Naive thymus-derived CD4-positive, alpha-beta T cell (primary cell): ENCODE data around the gene FOXC2. TPM values are rescaled to one million over a fixed set of nuclear protein-coding genes. Genes with fewer than 3 reads are reported as not detected.

Experiments
- ATAC-seq: fragments of 150-1000 bp; cut with Tn5 transposase; 2 replicates; pipeline ENCODE4 v1.10.0; 2021; ENCODE audit warnings: mild to moderate bottlenecking, moderate library complexity
- CTCF ChIA-PET: fragments of 350-600 bp; sonication (Branson Sonifier 250); formaldehyde crosslinking; loops from one replicate; lab custom pipeline; 2021; ENCODE audit warnings: antibody characterized with exemption; lab: Charles Lee
- POLR2A ChIA-PET: fragments of 350-600 bp; sonication (Branson Sonifier 250); formaldehyde crosslinking; loops from one replicate; lab custom pipeline; 2021; ENCODE audit warnings: antibody characterized with exemption, inconsistent platforms; lab: Charles Lee
- DNase-seq, 9 donors: peaks; one replicate each; pipeline versions ENCODE4 v3.0.0 to v3.0.0-alpha.2; 2020 to 2022; ENCODE audit warnings: mixed read lengths in 1 of 9
- H3K27ac ChIP-seq: one replicate; pipeline ENCODE4 v1.7.0; 2013; ENCODE audit warnings: mild to moderate bottlenecking, low read depth, low read length, moderate library complexity
- H3K27me3 ChIP-seq, 2 donors: one replicate each; pipeline ENCODE4 v1.7.0; 2013; ENCODE audit warnings: low read length in 2 of 2, mild to moderate bottlenecking in 2 of 2, moderate library complexity in 2 of 2; ENCODE audit not compliant: control insufficient read depth in 2 of 2, insufficient read depth in 2 of 2
- H3K36me3 ChIP-seq, 3 experiments: 1 replicate in 2 of 3; 2 replicates in 1 of 3; pipeline ENCODE4 v1.7.0; 2013; ENCODE audit warnings: low read length in 3 of 3, mild to moderate bottlenecking in 3 of 3, moderate library complexity in 1 of 3; ENCODE audit not compliant: insufficient read depth in 3 of 3, control insufficient read depth in 2 of 3
- H3K4me1 ChIP-seq, 2 donors: one replicate each; pipeline ENCODE4 v1.7.0; 2013; ENCODE audit warnings: low read length in 2 of 2, mild to moderate bottlenecking in 2 of 2, moderate library complexity in 1 of 2; ENCODE audit not compliant: control insufficient read depth in 2 of 2, insufficient read depth in 2 of 2
- H3K4me3 ChIP-seq: 2 replicates; pipeline ENCODE4 v1.7.0; 2013; ENCODE audit warnings: mild to moderate bottlenecking, low read length
- H3K9me3 ChIP-seq, 3 experiments: 1 replicate in 2 of 3; 2 replicates in 1 of 3; pipeline ENCODE4 v1.7.0; 2013; ENCODE audit warnings: low read length in 3 of 3; ENCODE audit not compliant: control insufficient read depth in 2 of 3
- H3K27ac Mint-ChIP-seq, 9 donors: one replicate each; pipeline ENCODE4 v1.8.0; 2020 to 2022; ENCODE audit warnings: mixed read lengths in 9 of 9, mild to moderate bottlenecking in 8 of 9, moderate library complexity in 5 of 9, inconsistent platforms in 2 of 9
- H3K27me3 Mint-ChIP-seq, 5 donors: one replicate each; pipeline ENCODE4 v1.8.0; 2021 to 2022; ENCODE audit warnings: mixed read lengths in 5 of 5, mild to moderate bottlenecking in 1 of 5
- H3K36me3 Mint-ChIP-seq, 5 donors: one replicate each; pipeline ENCODE4 v1.8.0; 2020 to 2022; ENCODE audit warnings: mixed read lengths in 5 of 5, mild to moderate bottlenecking in 3 of 5, inconsistent platforms in 1 of 5
- H3K4me1 Mint-ChIP-seq, 7 donors: one replicate each; pipeline ENCODE4 v1.8.0; 2020 to 2022; ENCODE audit warnings: mixed read lengths in 7 of 7, mild to moderate bottlenecking in 3 of 7, inconsistent platforms in 1 of 7
- H3K4me3 Mint-ChIP-seq, 10 donors: one replicate each; pipeline ENCODE4 v1.8.0; 2020 to 2022; ENCODE audit warnings: mild to moderate bottlenecking in 10 of 10, mixed read lengths in 10 of 10, moderate library complexity in 6 of 10, inconsistent platforms in 2 of 10
- H3K9me3 Mint-ChIP-seq, 11 donors: one replicate each; pipeline ENCODE4 v1.8.0; 2020 to 2022; ENCODE audit warnings: mixed read lengths in 11 of 11, mild to moderate bottlenecking in 4 of 11, inconsistent platforms in 1 of 11, moderate library complexity in 1 of 11
- intact Hi-C, 2 donors: fragments of 100-400 bp; cut with micrococcal nuclease; formaldehyde crosslinking; loops; one replicate each; pipeline ENCODE4 v1.15.1; 2023
- polyA plus RNA-seq, 2 donors: library from polyadenylated mRNA; unstranded; fragments of 300-500 nt; fragmentation: Illumina TruSeq; gene quantifications; one replicate each; pipeline ENCODE4 v1.2.3, GENCODE V29; 2021
- total RNA-seq, 6 experiments: library from RNA in 5 of 6; stranded (reverse) in 5 of 6; gene quantifications; 1 replicate in 5 of 6; 2 replicates in 1 of 6; pipeline ENCODE4 v1.2.3 and lab custom pipeline; 2021 to 2026

The FOXC2 gene
- total RNA-seq (not detected), polyA plus RNA-seq (not detected), total RNA-seq (lab: John Stamatoyannopoulos, UW) (not detected)

DNA sequence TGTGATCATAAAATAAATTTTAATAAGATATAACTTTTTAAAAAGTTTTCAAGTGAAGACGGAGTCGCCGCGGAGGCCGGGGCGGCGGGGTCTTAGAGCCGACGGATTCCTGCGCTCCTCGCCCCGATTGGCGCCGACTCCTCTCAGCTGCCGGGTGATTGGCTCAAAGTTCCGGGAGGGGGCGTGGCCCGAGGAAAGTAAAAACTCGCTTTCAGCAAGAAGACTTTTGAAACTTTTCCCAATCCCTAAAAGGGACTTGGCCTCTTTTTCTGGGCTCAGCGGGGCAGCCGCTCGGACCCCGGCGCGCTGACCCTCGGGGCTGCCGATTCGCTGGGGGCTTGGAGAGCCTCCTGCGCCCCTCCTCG lies at the start of gene FOXC2:
TSS of gene FOXC2 (plus strand) at position 229 of the 365 bp plus-strand sequence. CDS start 507 bp downstream, outside the sequence.
- H3K4me3 ChIP-seq = no peak within 1 kb of the TSS
- H3K27ac ChIP-seq = no peak within 1 kb of the TSS
- Mint-ChIP-seq H3K9me3 (no peaks in the 10 kb centered on the region), H3K27ac (peak within 1 kb of the TSS in 1 of 9 donors; percentile 29), H3K4me1 (peaks cover 10 to 43% (median 17%) of the 10 kb centered on the region in 7 donors), H3K36me3 (no peaks in the 10 kb centered on the region), H3K27me3 (peaks cover 59 to 70% (median 67%) of the 10 kb centered on the region in 5 donors), H3K4me3 (peak within 1 kb of the TSS in 9 of 10 donors; percentile 32 to 74 (median 53))
- H3K27me3 ChIP-seq = peaks cover 14 to 26% of the 10 kb centered on the region in 2 donors
- DNase-seq (peak in 7 of 9 donors; percentile 25 to 45 (median 35)), ATAC-seq (no peak)
- H3K4me1 ChIP-seq = peaks cover 8 to 12% of the 10 kb centered on the region in 2 donors
- ChIA-PET POLR2A (no interaction called here), CTCF (no interaction called here)
- intact Hi-C loops = loop anchor here in 1 of 2 donors (5.0 to 10.0 kb wide), 3 partner anchors 59 to 1198 kb away; partner anchors contain the start of genes FBXO31 and KLHDC4
- no peaks in the 10 kb centered on the region for H3K9me3 ChIP-seq
- H3K36me3 ChIP-seq = no peaks in the 10 kb centered on the region

DNA sequence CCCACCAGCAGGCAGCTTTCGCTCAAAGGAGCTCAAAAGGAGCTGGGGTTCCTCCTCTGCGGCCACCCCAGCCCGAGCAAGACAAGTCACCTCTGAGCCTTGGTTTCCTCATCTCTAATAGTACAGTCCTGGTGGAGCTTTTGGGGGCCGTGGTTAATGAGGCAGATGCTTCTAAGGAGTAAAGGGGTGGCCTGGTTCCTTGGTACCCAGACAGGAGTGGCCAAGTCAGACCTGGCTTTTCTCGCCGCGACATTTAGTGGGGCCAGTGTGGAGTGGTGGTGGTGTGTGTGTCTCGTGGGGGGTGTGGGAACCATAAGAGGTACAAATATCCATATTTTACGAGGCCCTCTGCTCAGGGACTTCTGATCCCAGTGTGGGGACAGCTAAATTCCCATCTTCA lies 49.6 kb upstream of the FOXC2 start:
- DNase-seq (no peak), ATAC-seq (no peak)
- no peak overlapping the region for H3K4me3 Mint-ChIP-seq
- H3K9me3 Mint-ChIP-seq = peaks cover 0 to 1% (median 0%) of the 10 kb centered on the region in 11 donors
- H3K27ac ChIP-seq = no peak overlapping the region
- intact Hi-C loops = no loop called here
- no peak overlapping the region for H3K4me3 ChIP-seq
- peaks cover 0 to 3% of the 10 kb centered on the region in 2 donors for H3K4me1 ChIP-seq
- no peaks in the 10 kb centered on the region for H3K9me3 ChIP-seq
- peaks cover 0 to 4% (median 0%) of the 10 kb centered on the region in 5 donors for H3K36me3 Mint-ChIP-seq
- peaks cover 54 to 75% (median 68%) of the 10 kb centered on the region in 5 donors for H3K27me3 Mint-ChIP-seq
- H3K4me1 Mint-ChIP-seq = peaks cover 0 to 13% (median 8%) of the 10 kb centered on the region in 7 donors
- CTCF ChIA-PET = interaction anchor here (1.0 kb wide), 1 partner anchor 174 kb away, joined by 4 read pairs; no protein-coding TSS in a partner anchor
- H3K27me3 ChIP-seq = peaks cover 0 to 19% of the 10 kb centered on the region in 2 donors
- H3K27ac Mint-ChIP-seq = no peak overlapping the region
- POLR2A ChIA-PET = no interaction called here
- no peaks in the 10 kb centered on the region for H3K36me3 ChIP-seq

DNA sequence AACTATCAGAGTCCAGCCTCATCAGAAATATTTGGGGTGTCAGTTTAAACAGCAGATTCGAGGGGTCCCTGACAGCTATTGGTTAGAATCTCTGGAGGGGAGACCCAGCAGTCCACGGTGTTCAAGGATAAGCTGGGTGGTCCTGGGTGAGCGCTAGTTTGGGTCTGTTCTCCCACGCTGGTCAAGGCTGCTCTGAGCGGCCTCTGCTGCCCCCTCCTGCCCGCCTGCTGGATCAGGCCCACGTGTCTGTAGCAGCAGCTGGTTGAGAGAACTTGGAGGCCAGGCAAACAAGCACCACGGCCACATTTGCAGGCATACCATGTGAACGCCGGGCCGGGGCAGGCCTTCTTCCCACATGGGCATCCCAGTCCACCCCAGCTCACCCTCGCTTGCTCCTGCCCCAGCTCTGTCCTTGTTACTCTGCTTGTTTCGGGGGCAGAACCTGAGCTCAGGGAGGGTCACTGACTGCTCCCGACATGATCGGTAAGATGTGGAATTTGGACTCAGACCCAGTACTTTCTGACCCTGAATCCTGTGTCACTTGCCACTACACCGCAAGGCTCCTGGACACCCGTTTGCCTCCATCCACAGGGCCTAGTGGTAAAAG lies 48.9 kb upstream of the FOXC2 start:
- ChIA-PET CTCF (interaction anchor here (1.0 to 1.3 kb wide), 2 partner anchors 175 to 176 kb away, joined by 4 read pairs; no protein-coding TSS in a partner anchor), POLR2A (interaction anchor here (0.6 kb wide), 1 partner anchor 106 kb away, joined by 3 read pairs; no protein-coding TSS in a partner anchor)
- no peak overlapping the region for H3K27ac Mint-ChIP-seq
- Histone ChIP-seq H3K36me3 (no peaks in the 10 kb centered on the region), H3K27ac (no peak overlapping the region), H3K9me3 (no peaks in the 10 kb centered on the region), H3K27me3 (peaks cover 0 to 19% of the 10 kb centered on the region in 2 donors), H3K4me3 (no peak overlapping the region), H3K4me1 (peaks cover 0 to 3% of the 10 kb centered on the region in 2 donors)
- H3K4me1 Mint-ChIP-seq = peaks cover 0 to 13% (median 8%) of the 10 kb centered on the region in 7 donors
- DNase-seq = no peak
- H3K27me3 Mint-ChIP-seq = peaks cover 51 to 69% (median 68%) of the 10 kb centered on the region in 5 donors
- H3K4me3 Mint-ChIP-seq = no peak overlapping the region
- H3K36me3 Mint-ChIP-seq = peaks cover 0 to 4% (median 0%) of the 10 kb centered on the region in 5 donors
- no peak for ATAC-seq
- intact Hi-C loops = no loop called here
- H3K9me3 Mint-ChIP-seq = peaks cover 0 to 1% (median 0%) of the 10 kb centered on the region in 11 donors

DNA sequence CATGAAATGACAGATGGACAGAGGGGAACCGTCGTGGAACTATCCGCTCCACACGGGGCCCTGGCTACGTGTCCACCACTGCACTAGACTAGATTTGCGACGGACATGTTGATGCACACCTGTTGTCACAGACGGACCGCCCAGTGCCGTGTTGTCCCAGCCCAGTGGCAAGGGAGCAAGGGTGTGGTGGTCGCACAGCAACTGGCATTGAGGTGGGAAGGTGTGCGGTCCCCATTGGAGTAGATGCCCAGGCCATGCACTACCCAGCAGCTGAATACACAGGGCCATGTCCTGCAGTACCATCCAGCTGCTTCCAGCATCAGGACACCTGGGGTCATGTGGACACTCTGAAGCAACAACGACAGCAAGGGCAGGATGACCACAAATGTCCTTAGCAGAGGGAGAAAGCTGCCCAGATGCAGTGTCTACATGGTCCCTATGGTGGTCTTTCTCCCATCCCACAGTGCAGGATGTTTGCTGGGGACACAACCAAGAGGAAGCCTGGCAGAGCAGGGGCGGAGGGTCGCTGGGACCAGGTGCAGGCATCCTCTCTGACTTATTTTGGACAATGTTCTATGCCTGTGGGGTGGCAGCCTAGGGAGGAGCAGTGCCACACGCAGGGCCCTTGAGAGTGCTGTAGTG lies 47.5 kb upstream of the FOXC2 start:
- Mint-ChIP-seq H3K27me3 (peaks cover 37 to 56% (median 55%) of the 10 kb centered on the region in 5 donors), H3K36me3 (peaks cover 0 to 4% (median 0%) of the 10 kb centered on the region in 5 donors), H3K27ac (peak overlapping the region in 1 of 9 donors; percentile 48), H3K9me3 (peaks cover 0 to 3% (median 0%) of the 10 kb centered on the region in 11 donors), H3K4me3 (peak overlapping the region in 3 of 10 donors; percentile 17 to 32 (median 22)), H3K4me1 (peaks cover 0 to 9% (median 3%) of the 10 kb centered on the region in 7 donors)
- H3K4me3 ChIP-seq = no peak overlapping the region
- no peaks in the 10 kb centered on the region for H3K9me3 ChIP-seq
- CTCF ChIA-PET = interaction anchor here (0.7 to 1.3 kb wide), 2 partner anchors 37 to 178 kb away, joined by 3 to 4 read pairs; no protein-coding TSS in a partner anchor
- no peak overlapping the region for H3K27ac ChIP-seq
- ATAC-seq = no peak
- peaks cover 0 to 3% of the 10 kb centered on the region in 2 donors for H3K4me1 ChIP-seq
- H3K36me3 ChIP-seq = no peaks in the 10 kb centered on the region
- no peak for DNase-seq
- POLR2A ChIA-PET = no interaction called here
- H3K27me3 ChIP-seq = peaks cover 0 to 15% of the 10 kb centered on the region in 2 donors
- intact Hi-C loops = no loop called here

DNA sequence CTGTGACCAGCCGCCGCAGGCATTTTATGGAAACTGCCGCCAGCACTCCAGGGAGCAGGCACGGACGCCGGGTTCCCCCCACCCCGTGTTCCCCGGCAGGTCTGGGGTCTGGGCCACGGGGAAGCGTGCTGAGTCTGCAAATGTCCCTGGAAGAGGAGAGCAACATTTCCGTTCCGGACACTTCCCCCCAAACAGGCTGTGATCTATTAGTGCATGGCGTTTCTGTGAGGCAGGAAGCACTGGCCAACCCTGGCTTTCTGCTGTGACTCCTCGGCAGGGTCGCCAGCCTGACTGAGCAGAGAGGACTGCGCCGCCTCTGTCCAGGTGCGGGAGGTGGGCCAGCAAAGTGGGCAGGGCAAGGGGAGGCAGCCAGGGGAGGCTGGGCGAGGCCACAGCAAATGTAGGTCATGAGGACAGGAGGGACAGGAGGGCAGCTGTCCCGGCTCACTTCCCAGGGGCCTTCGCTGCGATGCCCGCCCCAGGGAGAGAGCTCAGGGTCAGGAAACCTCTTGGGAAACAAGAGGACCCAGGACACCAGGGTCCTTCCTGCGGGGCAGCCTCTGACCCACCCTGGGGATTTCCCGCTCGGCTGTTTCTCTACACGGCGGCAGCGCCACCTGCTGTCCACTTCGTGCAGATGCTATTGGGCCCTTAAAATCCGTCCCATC lies 46.8 kb upstream of the FOXC2 start:
- DNase-seq (peak in 8 of 9 donors; percentile 22 to 71 (median 30)), ATAC-seq (peak; percentile 78)
- Mint-ChIP-seq H3K9me3 (peaks cover 0 to 3% (median 0%) of the 10 kb centered on the region in 11 donors), H3K27me3 (peaks cover 31 to 49% (median 49%) of the 10 kb centered on the region in 5 donors), H3K36me3 (peaks cover 0 to 2% (median 0%) of the 10 kb centered on the region in 5 donors), H3K4me3 (peak overlapping the region in 7 of 10 donors; percentile 29 to 77 (median 38)), H3K27ac (no peak overlapping the region), H3K4me1 (peaks cover 0 to 9% (median 3%) of the 10 kb centered on the region in 7 donors)
- H3K36me3 ChIP-seq = no peaks in the 10 kb centered on the region
- H3K27ac ChIP-seq = no peak overlapping the region
- no peaks in the 10 kb centered on the region for H3K9me3 ChIP-seq
- no peak overlapping the region for H3K4me3 ChIP-seq
- intact Hi-C loops = loop anchor here in 1 of 2 donors (1.0 to 5.0 kb wide), 3 partner anchors 43 to 699 kb away; no protein-coding TSS in a partner anchor
- POLR2A ChIA-PET = no interaction called here
- H3K27me3 ChIP-seq = peaks cover 0 to 15% of the 10 kb centered on the region in 2 donors
- CTCF ChIA-PET = interaction anchor here (1.0 kb wide), 1 partner anchor 58 kb away, joined by 4 read pairs; no protein-coding TSS in a partner anchor
- peaks cover 0 to 3% of the 10 kb centered on the region in 2 donors for H3K4me1 ChIP-seq
